HUES48 (cell line): ENCODE results near the gene BOLL.
"Not testable (repeated sequence)": the region's sequence is repeated elsewhere in the genome, so short reads cannot be mapped to it uniquely, and the experiment has no call there.

Source experiments
- H3K27ac ChIP-seq: one replicate; pipeline ENCODE4 v1.7.0; 2013; ENCODE audit warnings: low read depth, low read length, inconsistent platforms
- H3K27me3 ChIP-seq: 2 replicates; pipeline ENCODE4 v1.6.1; 2013; ENCODE audit warnings: mild to moderate bottlenecking, low read length; ENCODE audit not compliant: control insufficient read depth, insufficient read depth
- H3K36me3 ChIP-seq: 2 replicates; pipeline ENCODE4 v1.6.1; 2013; ENCODE audit warnings: low read length; ENCODE audit not compliant: control insufficient read depth, insufficient read depth
- H3K4me1 ChIP-seq: 2 replicates; pipeline ENCODE4 v1.6.1; 2013; ENCODE audit warnings: mild to moderate bottlenecking, low read length; ENCODE audit not compliant: control insufficient read depth, insufficient read depth
- H3K4me3 ChIP-seq: 2 replicates; pipeline ENCODE4 v1.5.1; 2013; ENCODE audit warnings: mild to moderate bottlenecking, low read depth, low read length
- H3K9ac ChIP-seq: 2 replicates; pipeline ENCODE4 v1.6.1; 2013; ENCODE audit warnings: mild to moderate bottlenecking, low read depth, low read length, moderate library complexity
- H3K9me3 ChIP-seq: 2 replicates; pipeline ENCODE4 v1.6.1; 2013; ENCODE audit warnings: low read length; ENCODE audit not compliant: control insufficient read depth, insufficient read depth

Gene BOLL

DNA sequence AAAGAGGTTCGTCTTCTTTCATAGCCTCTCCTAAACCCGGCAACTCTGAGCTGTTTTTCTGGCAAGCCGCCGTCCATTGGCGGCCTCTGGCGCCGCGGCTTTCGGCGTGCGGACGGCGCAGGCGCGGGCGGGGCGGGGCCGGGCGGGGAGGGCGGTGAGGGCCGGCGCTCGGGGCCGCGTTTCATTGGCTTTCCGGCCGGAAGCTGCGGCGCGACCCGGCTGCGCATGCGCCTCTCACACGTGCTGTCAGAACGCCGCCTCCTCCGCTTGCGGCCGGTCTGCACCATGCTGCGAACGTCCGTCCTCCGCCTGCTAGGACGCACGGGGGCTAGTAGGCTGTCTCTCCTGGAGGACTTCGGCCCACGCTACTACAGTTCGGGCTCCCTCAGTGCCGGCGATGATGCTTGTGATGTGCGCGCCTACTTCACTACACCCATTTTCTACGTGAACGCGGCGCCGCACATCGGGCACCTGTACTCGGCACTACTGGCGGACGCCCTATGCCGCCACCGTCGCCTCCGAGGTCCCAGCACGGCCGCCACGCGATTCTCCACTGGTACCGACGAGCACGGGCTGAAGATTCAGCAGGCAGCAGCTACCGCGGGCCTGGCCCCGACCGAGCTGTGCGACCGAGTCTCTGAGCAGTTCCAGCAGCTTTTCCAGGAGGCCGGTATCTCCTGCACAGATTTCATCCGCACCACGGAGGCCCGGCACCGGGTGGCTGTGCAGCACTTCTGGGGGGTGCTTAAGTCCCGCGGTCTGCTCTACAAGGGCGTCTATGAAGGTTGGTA lies 79.8 kb downstream of the BOLL start, which contains the start of gene MARS2:
MARS2 (plus strand) TSS at position 249 of the 791 bp plus-strand sequence; CDS start at position 286, 37 bp downstream.
- Histone ChIP-seq H3K36me3 (peaks cover 17% of the 10 kb centered on the region), H3K4me3 (peak within 1 kb of the TSS; percentile 99), H3K9ac (peak within 1 kb of the TSS; percentile 70), H3K27me3 (no peaks in the 10 kb centered on the region), H3K9me3 (no peaks in the 10 kb centered on the region), H3K4me1 (peaks cover 25% of the 10 kb centered on the region), H3K27ac (peak within 1 kb of the TSS; percentile 85)

DNA sequence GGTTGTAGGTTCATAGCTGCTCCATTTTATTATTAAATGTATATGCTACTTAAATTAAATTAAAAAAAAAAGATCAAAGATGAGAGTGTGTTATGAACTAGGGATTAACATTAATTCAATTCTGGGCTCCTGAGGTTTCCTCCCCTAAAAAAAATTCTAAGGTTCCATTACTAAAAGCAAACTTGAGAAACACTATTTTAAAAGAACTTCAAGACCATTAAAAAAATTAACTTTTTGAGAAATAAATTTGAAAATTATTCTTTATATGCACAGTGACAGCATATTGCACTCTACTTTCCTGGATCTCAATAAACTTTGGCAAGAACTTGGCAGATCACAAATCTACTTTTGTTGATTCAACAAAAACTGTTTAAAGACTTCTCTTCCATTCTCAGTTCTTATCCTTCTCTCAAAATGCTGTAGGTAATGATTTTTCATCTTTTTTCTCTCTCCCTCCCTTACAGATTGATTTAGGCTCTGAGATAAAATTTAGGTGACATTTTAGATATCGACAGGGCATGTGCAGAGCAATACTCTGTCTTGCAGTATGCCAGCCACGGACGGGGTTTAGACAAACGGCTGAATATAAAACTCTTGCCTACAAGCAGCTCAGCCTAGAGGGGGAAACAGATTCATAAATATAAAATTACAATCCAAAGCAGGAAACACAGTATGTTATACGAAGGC lies 80.5 kb downstream of the BOLL start:
- peaks cover 25% of the 10 kb centered on the region for H3K4me1 ChIP-seq
- H3K9me3 ChIP-seq, result no peaks in the 10 kb centered on the region
- peak overlapping the region; percentile 69 for H3K4me3 ChIP-seq
- no peaks in the 10 kb centered on the region for H3K27me3 ChIP-seq
- H3K27ac ChIP-seq, result peak overlapping the region; percentile 85
- H3K9ac ChIP-seq, result peak overlapping the region; percentile 68
- H3K36me3 ChIP-seq, result peaks cover 10% of the 10 kb centered on the region

DNA sequence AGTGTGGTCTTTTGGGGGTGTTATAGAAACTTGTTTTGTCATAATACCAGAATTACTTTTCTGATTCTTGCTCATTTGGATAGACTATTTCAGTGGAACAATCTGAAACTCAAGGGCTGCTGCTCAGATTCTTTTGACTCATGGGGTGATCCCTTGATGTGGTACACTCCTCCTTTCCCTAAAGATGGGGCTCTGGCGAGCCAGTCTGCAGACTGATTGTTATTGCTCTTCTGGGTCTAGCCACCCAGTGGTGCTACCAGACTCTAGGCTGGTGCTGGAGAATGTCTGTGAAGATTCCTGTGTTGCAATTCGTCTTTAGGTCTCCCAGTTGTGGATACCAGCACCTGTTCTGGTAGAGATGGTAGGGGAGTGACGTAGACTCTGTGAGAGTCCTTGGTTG lies 84.2 kb downstream of the BOLL start:
- Histone ChIP-seq H3K9ac (no peak overlapping the region), H3K9me3 (no peaks in the 10 kb centered on the region), H3K27ac (no peak overlapping the region), H3K4me1 (0 out of 2 replicates have a peak, but pooled peaks cover 10% of the 10 kb centered on the region), H3K4me3 (no peak overlapping the region), H3K36me3 (no peaks in the 10 kb centered on the region), H3K27me3 (no peaks in the 10 kb centered on the region)

DNA sequence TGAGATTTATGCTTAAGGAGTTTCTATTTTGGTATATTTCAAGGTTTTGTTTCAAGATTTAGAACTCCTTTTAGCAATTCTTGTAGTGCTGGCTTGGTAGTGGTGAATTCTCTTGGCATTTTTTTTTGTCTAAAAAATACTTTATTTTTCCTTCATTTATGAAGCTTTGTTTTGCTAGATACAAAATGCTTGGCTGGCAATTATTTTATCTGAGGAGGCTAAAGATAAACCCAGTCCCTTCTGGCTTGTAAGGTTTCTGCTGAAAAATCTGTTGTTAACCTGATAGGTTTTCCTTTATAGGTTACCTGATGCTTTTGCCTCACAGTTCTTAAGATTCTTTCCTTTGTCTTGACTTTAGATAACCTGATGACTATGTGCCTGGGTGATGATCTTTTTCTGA lies 85.4 kb downstream of the BOLL start:
- not testable (repeated sequence) for H3K9ac ChIP-seq, H3K27ac ChIP-seq, H3K27me3 ChIP-seq, H3K4me3 ChIP-seq, H3K4me1 ChIP-seq, H3K9me3 ChIP-seq, H3K36me3 ChIP-seq

DNA sequence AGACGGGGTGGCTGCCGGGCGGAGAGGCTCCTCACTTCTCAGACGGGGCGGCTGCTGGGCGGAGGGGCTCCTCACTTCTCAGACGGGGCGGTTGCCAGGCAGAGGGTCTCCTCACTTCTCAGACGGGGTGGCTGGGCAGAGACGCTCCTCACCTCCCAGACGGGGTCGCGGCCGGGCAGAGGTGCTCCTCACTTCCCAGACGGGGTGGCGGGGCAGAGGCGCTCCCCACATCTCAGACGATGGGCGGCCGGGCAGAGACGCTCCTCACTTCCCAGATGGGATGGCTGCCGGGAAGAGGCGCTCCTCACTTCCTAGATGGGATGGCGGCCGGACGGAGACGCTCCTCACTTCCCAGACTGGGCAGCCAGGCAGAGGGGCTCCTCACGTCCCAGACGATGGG lies 88.5 kb downstream of the BOLL start:
- not testable (repeated sequence) for H3K9me3 ChIP-seq, H3K36me3 ChIP-seq, H3K27ac ChIP-seq, H3K4me1 ChIP-seq, H3K27me3 ChIP-seq, H3K9ac ChIP-seq, H3K4me3 ChIP-seq

DNA sequence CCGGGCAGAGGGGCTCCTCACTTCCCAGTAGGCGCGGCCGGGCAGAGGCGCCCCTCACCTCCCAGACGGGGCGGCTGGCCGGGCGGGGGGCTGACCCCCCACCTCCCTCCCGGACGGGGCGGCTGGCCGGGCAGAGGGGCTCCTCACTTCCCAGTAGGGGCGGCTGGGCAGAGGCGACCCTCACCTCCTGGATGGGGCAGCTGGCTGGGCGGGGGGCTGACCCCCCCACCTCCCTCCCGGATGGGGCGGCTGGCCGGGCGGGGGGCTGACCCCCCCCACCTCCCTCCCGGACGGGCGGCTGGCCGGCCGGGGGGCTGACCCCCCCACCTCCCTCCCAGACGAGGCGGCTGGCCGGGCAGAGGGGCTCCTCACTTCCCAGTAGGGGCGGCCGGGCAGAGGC lies 89.1 kb downstream of the BOLL start:
- H3K9me3 ChIP-seq, H3K27ac ChIP-seq, H3K36me3 ChIP-seq, H3K9ac ChIP-seq, H3K4me1 ChIP-seq, H3K4me3 ChIP-seq, H3K27me3 ChIP-seq: not testable (repeated sequence)

DNA sequence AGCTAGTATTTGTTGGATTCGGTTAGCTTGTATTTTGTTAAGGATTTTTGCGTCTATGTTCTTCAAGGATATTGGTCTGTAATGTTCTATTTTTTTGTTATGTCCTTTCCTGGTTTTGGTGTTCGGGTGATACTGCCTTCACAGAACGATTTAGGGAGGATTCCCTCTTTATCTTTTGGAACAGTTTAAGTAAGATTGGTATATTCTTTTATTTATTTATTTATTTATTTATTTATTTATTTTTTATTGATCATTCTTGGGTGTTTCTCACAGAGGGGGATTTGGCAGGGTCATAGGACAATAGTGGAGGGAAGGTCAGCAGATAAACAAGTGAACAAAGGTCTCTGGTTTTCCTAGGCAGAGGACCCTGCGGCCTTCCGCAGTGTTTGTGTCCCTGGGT lies 89.9 kb downstream of the BOLL start:
- H3K9ac ChIP-seq, H3K36me3 ChIP-seq, H3K4me3 ChIP-seq, H3K4me1 ChIP-seq, H3K27me3 ChIP-seq, H3K27ac ChIP-seq, H3K9me3 ChIP-seq: not testable (repeated sequence)

DNA sequence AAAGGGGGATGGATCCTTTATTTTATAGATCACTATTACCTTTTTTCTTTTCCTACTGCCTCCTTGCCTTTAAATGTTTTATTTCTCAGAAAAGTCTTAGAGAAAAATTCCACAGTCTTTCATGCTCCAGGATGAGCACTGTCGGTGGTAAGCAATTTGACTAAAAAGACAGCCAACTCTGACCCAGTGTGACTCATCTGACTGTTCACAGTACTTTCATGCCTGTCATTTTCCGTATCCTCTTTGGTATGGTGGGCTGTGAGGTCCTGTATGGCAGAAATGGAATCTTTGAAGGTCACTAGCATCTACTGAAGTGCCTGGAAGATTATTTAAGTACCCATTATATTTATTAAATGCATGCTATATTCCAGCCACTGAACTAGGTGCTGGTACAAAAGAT lies 107.6 kb downstream of the BOLL start:
- Histone ChIP-seq H3K36me3 (no peaks in the 10 kb centered on the region), H3K9ac (no peak overlapping the region), H3K9me3 (no peaks in the 10 kb centered on the region), H3K27me3 (no peaks in the 10 kb centered on the region), H3K27ac (no peak overlapping the region), H3K4me1 (peaks cover 29% of the 10 kb centered on the region), H3K4me3 (no peak overlapping the region)

DNA sequence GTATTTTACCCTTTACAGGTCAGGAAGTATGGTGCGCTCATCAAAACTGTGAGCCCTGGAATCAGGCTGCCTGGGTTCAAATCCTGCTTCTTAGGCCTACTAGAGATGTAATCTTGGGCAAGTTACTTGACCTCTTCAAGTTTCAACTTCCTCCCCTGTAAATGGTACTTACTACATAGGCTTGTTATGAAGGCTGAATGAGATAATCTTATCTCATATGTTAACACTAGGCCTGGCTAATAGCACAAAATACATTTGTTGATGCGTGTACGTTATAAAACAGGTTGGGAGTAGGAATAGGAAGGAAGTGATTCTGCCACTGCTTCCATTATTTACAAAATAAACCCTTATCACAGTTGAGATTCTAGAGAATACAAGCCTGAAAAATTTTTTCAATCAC lies 108.1 kb downstream of the BOLL start:
- H3K27ac ChIP-seq, result no peak overlapping the region
- H3K9me3 ChIP-seq, result no peaks in the 10 kb centered on the region
- H3K27me3 ChIP-seq, result no peaks in the 10 kb centered on the region
- no peaks in the 10 kb centered on the region for H3K36me3 ChIP-seq
- H3K9ac ChIP-seq, result no peak overlapping the region
- peaks cover 29% of the 10 kb centered on the region for H3K4me1 ChIP-seq
- H3K4me3 ChIP-seq, result no peak overlapping the region
